Skeletal muscle cell (primary cell): ENCODE measurements around the gene ZNF181.

ENCODE experiments used
- DNase-seq: peaks from one replicate; pipeline ENCODE4 v3.0.0-alpha.2; 2010; ENCODE audit warnings: low read depth
- H3K4me3 ChIP-seq: 2 replicates; pipeline ENCODE4 v1.5.1; 2011; ENCODE audit warnings: low read depth, mild to moderate bottlenecking, control low read depth, low read length, moderate library complexity

The ZNF181 gene

DNA sequence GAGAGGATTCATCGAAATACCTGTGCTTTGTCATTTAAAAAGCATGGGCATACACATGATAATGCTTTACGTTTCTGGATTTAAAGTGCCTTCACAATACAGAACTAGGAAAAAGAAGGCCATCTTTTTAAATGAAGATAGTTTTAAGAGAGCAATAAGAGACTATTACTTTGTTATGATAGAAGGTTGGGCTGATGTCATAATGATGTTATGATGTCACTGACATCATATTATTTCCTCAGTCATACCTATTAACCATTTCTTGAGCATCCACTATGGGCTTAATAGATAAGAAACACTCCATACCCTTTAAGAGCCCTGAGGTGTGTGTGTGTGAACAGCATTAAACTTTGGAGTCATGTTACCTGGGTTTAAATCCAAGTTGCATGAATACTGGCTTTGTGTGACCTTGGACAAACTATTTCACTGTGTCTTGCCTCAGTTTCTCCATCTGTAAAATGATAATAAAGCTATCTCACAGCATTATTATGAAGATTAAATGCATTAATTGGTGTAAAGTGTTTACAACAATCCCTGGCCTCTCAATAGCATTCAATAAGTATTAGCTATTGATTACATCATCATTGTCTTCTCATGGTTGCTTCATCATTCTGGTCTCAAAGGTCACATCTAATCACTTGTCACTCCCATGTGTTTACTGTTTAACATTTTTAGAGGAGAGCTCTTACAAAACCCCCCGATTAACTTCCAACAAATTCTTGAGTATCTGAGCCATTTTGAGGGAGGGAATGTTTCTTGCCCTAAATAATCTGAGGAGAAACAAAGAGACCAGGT is 11.1 kb downstream of the ZNF181 start:
- H3K4me3 ChIP-seq, result no peak overlapping the region
- no peak for DNase-seq

DNA sequence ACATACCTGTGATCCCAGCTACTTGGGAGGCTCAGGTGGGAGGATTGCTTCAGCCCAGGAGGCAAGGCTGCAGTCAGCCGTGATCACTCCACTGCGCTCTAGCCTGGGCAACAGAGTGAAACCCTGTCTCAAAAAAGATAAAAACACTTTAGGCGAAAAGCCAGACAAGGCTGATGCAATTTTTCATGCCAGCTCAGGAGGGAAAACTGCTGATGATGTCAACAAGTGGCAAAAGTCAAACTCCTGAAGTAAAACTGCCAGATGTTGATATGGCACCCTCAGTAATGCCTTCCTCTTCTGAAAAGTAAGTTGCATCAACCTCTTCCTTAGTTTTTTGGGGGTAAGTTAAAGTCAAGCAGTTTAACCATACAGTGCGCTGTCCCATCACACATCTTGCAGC is 23.4 kb downstream of the ZNF181 start:
- DNase-seq, result no peak
- no peak overlapping the region for H3K4me3 ChIP-seq

DNA sequence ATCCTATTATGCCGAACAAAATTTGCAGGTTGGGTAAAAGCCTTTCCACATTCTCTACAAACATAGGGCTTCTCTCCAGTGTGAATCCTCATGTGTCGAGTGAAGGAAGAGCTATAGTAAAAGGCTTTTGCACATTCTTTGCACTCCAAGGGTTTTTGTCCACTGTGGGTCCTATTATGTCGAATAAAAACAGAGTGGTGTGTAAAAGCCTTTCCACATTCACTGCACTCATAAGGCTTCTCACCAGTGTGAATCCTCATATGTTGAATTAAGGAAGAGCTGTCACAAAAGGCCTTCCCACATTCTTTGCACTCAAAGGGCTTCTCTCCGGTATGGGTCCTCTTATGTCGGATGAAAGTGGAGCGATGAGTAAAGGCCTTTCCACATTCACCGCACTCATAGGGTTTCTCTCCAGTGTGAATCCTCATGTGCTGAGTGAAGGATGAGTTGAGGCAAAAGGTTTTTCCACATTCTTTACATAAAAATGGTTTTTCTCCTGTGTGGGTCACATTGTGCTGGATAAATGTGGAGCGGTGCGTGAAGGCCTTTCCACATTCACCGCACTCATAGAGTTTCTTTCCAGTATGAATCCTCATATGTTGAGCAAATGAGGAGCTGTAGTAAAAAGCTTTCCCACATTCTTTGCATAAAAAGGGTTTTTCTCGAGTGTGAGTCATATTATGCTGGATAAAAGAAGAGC is 25.3 kb downstream of the ZNF181 start:
- no peak overlapping the region for H3K4me3 ChIP-seq
- DNase-seq, result no peak

DNA sequence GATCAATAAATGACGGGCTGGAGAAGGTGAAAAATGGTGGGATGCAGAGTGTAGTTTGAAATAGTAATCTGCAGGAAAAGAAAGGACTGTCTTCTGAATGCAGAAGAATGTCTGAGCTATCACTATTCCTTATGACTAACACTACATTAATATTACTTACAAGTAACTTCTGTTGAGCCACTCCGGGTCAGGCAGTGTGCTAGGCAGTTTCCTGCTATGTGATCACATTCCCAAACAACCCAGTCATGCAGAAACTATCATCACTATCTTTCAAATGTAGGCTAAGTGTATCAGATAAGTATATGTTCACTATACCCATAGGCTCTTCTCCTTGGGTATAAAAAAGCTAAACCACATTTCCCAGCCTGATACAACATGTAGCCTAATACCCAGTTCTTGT is 32.3 kb downstream of the ZNF181 start:
- no peak for DNase-seq

GRCh38 chr19:34767951-34768350 is 33.9 kb downstream of the ZNF181 start:
- H3K4me3 ChIP-seq, result no peak overlapping the region
- DNase-seq, result no peak

More for the DNA sequence above, 32.3 kb downstream of the ZNF181 start:
- no peak overlapping the region for H3K4me3 ChIP-seq

GRCh38 chr19:34772697-34773554 is 38.9 kb downstream of the ZNF181 start, which contains the start of gene ZNF599:
TSS of gene ZNF599 (minus strand) at chr19:34773215. CDS start at chr19:34772841, 374 bp downstream.
- peak within 1 kb of the TSS; percentile 96 for H3K4me3 ChIP-seq
- peak; percentile 65 for DNase-seq

DNA sequence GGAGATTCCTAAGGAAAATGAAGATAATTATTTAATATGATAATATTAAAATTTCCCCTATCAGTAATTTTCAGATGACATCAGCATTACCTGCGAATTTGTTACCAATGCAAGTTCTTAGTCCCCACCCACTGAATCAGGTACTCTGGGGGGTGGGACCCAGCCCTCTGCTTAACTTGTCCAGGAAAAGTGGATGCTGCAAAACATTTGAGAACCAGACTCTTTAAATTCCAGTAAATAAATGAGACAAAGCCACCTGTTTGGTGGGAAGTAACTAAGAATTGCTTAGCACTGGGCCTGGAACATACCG is 39.5 kb downstream of the ZNF181 start:
- H3K4me3 ChIP-seq, result peak overlapping the region; percentile 96
- DNase-seq, result no peak

DNA sequence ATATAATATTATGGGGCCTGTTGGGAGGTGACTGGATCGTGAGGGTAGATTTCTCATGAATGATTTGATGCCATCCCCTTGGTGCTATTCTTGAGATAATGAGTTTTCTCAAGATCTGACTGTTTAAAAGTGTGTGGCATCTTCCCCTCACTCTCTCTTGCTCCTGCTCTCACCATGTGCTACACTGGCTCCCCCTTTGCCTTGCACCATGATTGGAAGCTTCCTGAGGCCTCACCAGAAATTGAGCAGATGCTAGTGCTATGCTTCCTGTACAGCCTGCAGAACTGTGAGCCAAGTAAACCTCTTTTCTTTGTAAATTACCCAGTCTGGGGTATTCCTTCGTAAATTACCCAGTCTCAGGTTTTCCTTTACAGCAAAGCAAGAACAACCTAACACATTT is 40.8 kb downstream of the ZNF181 start:
- DNase-seq, result no peak

GRCh38 chr19:34778342-34778741 is 44.3 kb downstream of the ZNF181 start:
- no peak for DNase-seq
- no peak overlapping the region for H3K4me3 ChIP-seq

More for the DNA sequence above, 40.8 kb downstream of the ZNF181 start:
- H3K4me3 ChIP-seq, result no peak overlapping the region

- DNase-seq, result no peak
- no peak overlapping the region for H3K4me3 ChIP-seq
These were observed 45.6 kb downstream of the ZNF181 start for GRCh38 chr19:34779652-34780051.

- no peak for DNase-seq
- no peak overlapping the region for H3K4me3 ChIP-seq
These were observed 52.2 kb downstream of the ZNF181 start for GRCh38 chr19:34786236-34786635.

- no peak for DNase-seq
- no peak overlapping the region for H3K4me3 ChIP-seq
These were observed 53.2 kb downstream of the ZNF181 start for GRCh38 chr19:34787059-34787824.

DNA sequence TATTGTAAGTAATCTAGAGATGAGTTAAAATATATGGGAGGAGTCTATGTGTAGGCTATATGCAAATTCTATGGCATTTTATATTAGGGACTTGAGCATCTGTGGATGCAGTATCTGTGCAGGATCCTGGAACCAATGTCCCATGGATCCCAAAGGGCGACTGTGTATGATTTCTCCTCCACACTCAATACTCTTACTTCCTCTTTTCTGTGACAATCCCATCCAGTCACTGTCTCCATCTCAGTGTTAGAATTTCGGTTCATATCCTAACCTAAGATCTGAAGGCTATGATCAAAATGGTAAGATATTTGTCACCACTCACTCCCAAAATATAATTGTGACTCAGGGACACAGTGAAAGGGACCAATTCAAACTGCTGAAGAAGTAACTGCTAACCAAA is 54.0 kb downstream of the ZNF181 start:
- DNase-seq, result no peak

GRCh38 chr19:34793565-34793964 is 59.5 kb downstream of the ZNF181 start:
- no peak overlapping the region for H3K4me3 ChIP-seq
- no peak for DNase-seq

More for the DNA sequence above, 54.0 kb downstream of the ZNF181 start:
- no peak overlapping the region for H3K4me3 ChIP-seq

- no peak for DNase-seq
- H3K4me3 ChIP-seq, result no peak overlapping the region
These were observed 60.3 kb downstream of the ZNF181 start for GRCh38 chr19:34794066-34794960.
